Measurements from ENCODE around the gene MISP. TPM values are rescaled to one million over a fixed set of nuclear protein-coding genes. Genes with fewer than 3 reads are reported as not detected.
"Not testable (repeated sequence)": the region's sequence is repeated elsewhere in the genome, so short reads cannot be mapped to it uniquely, and the experiment has no call there.

MISP gene
- 0.15 and 0.19 TPM in 2 replicates for polyA plus RNA-seq (2013)

- H3K79me1 ChIP-seq (ENCODE audit: low read length), result no peaks in the 10 kb centered on the region
- no peak within 1 kb of the TSS for H3K4me2 ChIP-seq (ENCODE audit: low read length)
- H3K18ac ChIP-seq (ENCODE audit: low read length), result no peak within 1 kb of the TSS
- no peak within 1 kb of the TSS for H2AFZ ChIP-seq (ENCODE audit: insufficient read depth, low read length, poor library complexity)
- H2AK5ac ChIP-seq (ENCODE audit: low read length), result peak within 1 kb of the TSS; percentile 35
- no peak within 1 kb of the TSS for H4K12ac ChIP-seq (ENCODE audit: low read depth, low read length)
- no peak within 1 kb of the TSS for H2BK120ac ChIP-seq (ENCODE audit: insufficient read depth, low read length, poor library complexity)
- no peaks in the 10 kb centered on the region for H3K27me3 ChIP-seq (ENCODE audit: insufficient read depth, low read length)
- no peak within 1 kb of the TSS for H2BK5ac ChIP-seq (ENCODE audit: low read depth, low read length, poor library complexity)
- peaks cover 11 to 12% of the 10 kb centered on the region in 2 experiments for H3K4me1 ChIP-seq (ENCODE audit: control insufficient read depth in 1 of 2, insufficient read depth in 2 of 2, low read length in 2 of 2)
- no peak within 1 kb of the TSS for H3K23ac ChIP-seq (ENCODE audit: low read length)
- no peak within 1 kb of the TSS for H3K9ac ChIP-seq (ENCODE audit: low read length)
- WGBS (ENCODE audit: extremely low coverage, insufficient coverage, insufficient read length), result no CpG with 5 or more reads among the region's 31 CpGs
- no peaks in the 10 kb centered on the region for H3K36me3 ChIP-seq (ENCODE audit: control insufficient read depth in 1 of 2, insufficient read depth in 2 of 2, low read length in 2 of 2)
- H2BK12ac ChIP-seq (ENCODE audit: low read length), result peak within 1 kb of the TSS; percentile 63
- no peak for DNase-seq
- peaks cover 13% of the 10 kb centered on the region for H3K9me3 ChIP-seq (ENCODE audit: insufficient read depth, low read depth, low read length)
- H3K79me2 ChIP-seq (ENCODE audit: control insufficient read depth, insufficient read depth, low read length, poor library complexity), result no peaks in the 10 kb centered on the region
- H3K27ac ChIP-seq (ENCODE audit: low read depth, low read length), result no peak within 1 kb of the TSS
- no peak within 1 kb of the TSS for H4K8ac ChIP-seq (ENCODE audit: low read depth, low read length)
- H3K4ac ChIP-seq (ENCODE audit: low read depth, low read length), result no peak within 1 kb of the TSS
- H4K91ac ChIP-seq (ENCODE audit: low read depth, low read length), result peak within 1 kb of the TSS; percentile 61
- no peak within 1 kb of the TSS for H3K14ac ChIP-seq (ENCODE audit: low read length)
- no peak within 1 kb of the TSS for H3K4me3 ChIP-seq (ENCODE audit: low read depth, low read length)
These were observed at the start of gene MISP for GRCh38 chr19:750640-751423. TSS of gene MISP (plus strand) at chr19:751112. CDS start at chr19:756947, 5,835 bp downstream.

- not testable (repeated sequence) for H3K4me1 ChIP-seq (ENCODE audit: control insufficient read depth in 1 of 2, insufficient read depth in 2 of 2, low read length in 2 of 2); H4K91ac ChIP-seq (ENCODE audit: low read depth, low read length); DNase-seq; H3K4ac ChIP-seq (ENCODE audit: low read depth, low read length); H3K36me3 ChIP-seq (ENCODE audit: control insufficient read depth in 1 of 2, insufficient read depth in 2 of 2, low read length in 2 of 2); H3K27ac ChIP-seq (ENCODE audit: low read depth, low read length); H3K27me3 ChIP-seq (ENCODE audit: insufficient read depth, low read length); H3K9ac ChIP-seq (ENCODE audit: low read length); H2BK120ac ChIP-seq (ENCODE audit: insufficient read depth, low read length, poor library complexity); H3K23ac ChIP-seq (ENCODE audit: low read length); H2AK5ac ChIP-seq (ENCODE audit: low read length); H2BK5ac ChIP-seq (ENCODE audit: low read depth, low read length, poor library complexity); H3K14ac ChIP-seq (ENCODE audit: low read length); H2BK12ac ChIP-seq (ENCODE audit: low read length); H4K12ac ChIP-seq (ENCODE audit: low read depth, low read length); H3K4me3 ChIP-seq (ENCODE audit: low read depth, low read length); H3K4me2 ChIP-seq (ENCODE audit: low read length); H3K18ac ChIP-seq (ENCODE audit: low read length); H3K79me2 ChIP-seq (ENCODE audit: control insufficient read depth, insufficient read depth, low read length, poor library complexity); H3K79me1 ChIP-seq (ENCODE audit: low read length); H2AFZ ChIP-seq (ENCODE audit: insufficient read depth, low read length, poor library complexity); H3K9me3 ChIP-seq (ENCODE audit: insufficient read depth, low read depth, low read length); H4K8ac ChIP-seq (ENCODE audit: low read depth, low read length)
- WGBS (ENCODE audit: extremely low coverage, insufficient coverage, insufficient read length), result no CpG with 5 or more reads among the region's 6 CpGs
These were observed 48.1 kb upstream of the MISP start for GRCh38 chr19:702847-703246.

GRCh38 chr19:703329-703650 lies 47.6 kb upstream of the MISP start:
- no peak overlapping the region for H2BK12ac ChIP-seq (ENCODE audit: low read length)
- no peak overlapping the region for H2AFZ ChIP-seq (ENCODE audit: insufficient read depth, low read length, poor library complexity)
- no peak overlapping the region for H2AK5ac ChIP-seq (ENCODE audit: low read length)
- H2BK5ac ChIP-seq (ENCODE audit: low read depth, low read length, poor library complexity), result no peak overlapping the region
- no peak overlapping the region for H4K12ac ChIP-seq (ENCODE audit: low read depth, low read length)
- no peak overlapping the region for H3K4me2 ChIP-seq (ENCODE audit: low read length)
- no peaks in the 10 kb centered on the region for H3K36me3 ChIP-seq (ENCODE audit: control insufficient read depth in 1 of 2, insufficient read depth in 2 of 2, low read length in 2 of 2)
- no peak overlapping the region for H3K18ac ChIP-seq (ENCODE audit: low read length)
- H3K4me1 ChIP-seq (ENCODE audit: control insufficient read depth in 1 of 2, insufficient read depth in 2 of 2, low read length in 2 of 2), result peaks cover 0 to 3% of the 10 kb centered on the region in 2 experiments
- no peak overlapping the region for H3K23ac ChIP-seq (ENCODE audit: low read length)
- no peak overlapping the region for H3K9ac ChIP-seq (ENCODE audit: low read length)
- no peak overlapping the region for H3K27ac ChIP-seq (ENCODE audit: low read depth, low read length)
- no peak for DNase-seq
- H3K14ac ChIP-seq (ENCODE audit: low read length), result no peak overlapping the region
- no CpG with 5 or more reads among the region's 4 CpGs for WGBS (ENCODE audit: extremely low coverage, insufficient coverage, insufficient read length)
- no peaks in the 10 kb centered on the region for H3K79me2 ChIP-seq (ENCODE audit: control insufficient read depth, insufficient read depth, low read length, poor library complexity)
- no peaks in the 10 kb centered on the region for H3K27me3 ChIP-seq (ENCODE audit: insufficient read depth, low read length)
- H3K4ac ChIP-seq (ENCODE audit: low read depth, low read length), result no peak overlapping the region
- no peaks in the 10 kb centered on the region for H3K79me1 ChIP-seq (ENCODE audit: low read length)
- H4K91ac ChIP-seq (ENCODE audit: low read depth, low read length), result no peak overlapping the region
- peaks cover 8% of the 10 kb centered on the region for H3K9me3 ChIP-seq (ENCODE audit: insufficient read depth, low read depth, low read length)
- no peak overlapping the region for H3K4me3 ChIP-seq (ENCODE audit: low read depth, low read length)
- H4K8ac ChIP-seq (ENCODE audit: low read depth, low read length), result no peak overlapping the region
- H2BK120ac ChIP-seq (ENCODE audit: insufficient read depth, low read length, poor library complexity), result no peak overlapping the region

- no peak overlapping the region for H4K91ac ChIP-seq (ENCODE audit: low read depth, low read length)
- H3K4ac ChIP-seq (ENCODE audit: low read depth, low read length), result no peak overlapping the region
- whole genome bisulfite sequencing (ENCODE audit: extremely low coverage, insufficient coverage, insufficient read length), result no CpG with 5 or more reads among the region's 50 CpGs
- H3K79me1 ChIP-seq (ENCODE audit: low read length), result no peaks in the 10 kb centered on the region
- peaks cover 0 to 3% of the 10 kb centered on the region in 2 experiments for H3K4me1 ChIP-seq (ENCODE audit: control insufficient read depth in 1 of 2, insufficient read depth in 2 of 2, low read length in 2 of 2)
- H3K27ac ChIP-seq (ENCODE audit: low read depth, low read length), result no peak overlapping the region
- H3K9me3 ChIP-seq (ENCODE audit: insufficient read depth, low read depth, low read length), result peaks cover 8% of the 10 kb centered on the region
- no peak overlapping the region for H2AFZ ChIP-seq (ENCODE audit: insufficient read depth, low read length, poor library complexity)
- H2BK120ac ChIP-seq (ENCODE audit: insufficient read depth, low read length, poor library complexity), result no peak overlapping the region
- no peaks in the 10 kb centered on the region for H3K27me3 ChIP-seq (ENCODE audit: insufficient read depth, low read length)
- H3K23ac ChIP-seq (ENCODE audit: low read length), result peak overlapping the region; percentile 53
- no peak overlapping the region for H4K8ac ChIP-seq (ENCODE audit: low read depth, low read length)
- no peak overlapping the region for H3K4me2 ChIP-seq (ENCODE audit: low read length)
- no peak overlapping the region for H2BK12ac ChIP-seq (ENCODE audit: low read length)
- H2BK5ac ChIP-seq (ENCODE audit: low read depth, low read length, poor library complexity), result no peak overlapping the region
- no peak overlapping the region for H3K14ac ChIP-seq (ENCODE audit: low read length)
- no peak overlapping the region for H4K12ac ChIP-seq (ENCODE audit: low read depth, low read length)
- no peak overlapping the region for H2AK5ac ChIP-seq (ENCODE audit: low read length)
- no peaks in the 10 kb centered on the region for H3K36me3 ChIP-seq (ENCODE audit: control insufficient read depth in 1 of 2, insufficient read depth in 2 of 2, low read length in 2 of 2)
- no peak overlapping the region for H3K4me3 ChIP-seq (ENCODE audit: low read depth, low read length)
- H3K18ac ChIP-seq (ENCODE audit: low read length), result no peak overlapping the region
- DNase-seq, result peak; percentile 42 to 55
- H3K79me2 ChIP-seq (ENCODE audit: control insufficient read depth, insufficient read depth, low read length, poor library complexity), result no peaks in the 10 kb centered on the region
- H3K9ac ChIP-seq (ENCODE audit: low read length), result no peak overlapping the region
These were observed 47.1 kb upstream of the MISP start for GRCh38 chr19:703651-704446.

Measured in trophoblast cell (in vitro differentiated cells and primary cell).